GM23248 (cell line): ENCODE measurements around the gene SIGLEC5. TPM values are rescaled to one million over a fixed set of nuclear protein-coding genes. Genes with fewer than 3 reads are reported as not detected.

Source experiments
- DNase-seq: peaks from one replicate; pipeline ENCODE4 v3.0.0-alpha.2; 2015
- H2AFZ ChIP-seq: fragments of 200-600 bp; sonication (generic); 2 replicates; pipeline ENCODE4 v1.6.1; 2016; ENCODE audit warnings: antibody characterized with exemption
- H3F3A ChIP-seq: fragments of 200-600 bp; sonication (generic); 2 replicates; pipeline ENCODE4 v1.6.1; 2016; ENCODE audit warnings: mild to moderate bottlenecking, antibody characterized with exemption, mixed run types; ENCODE audit not compliant: insufficient read depth
- H3K27ac ChIP-seq: fragments of 200-600 bp; sonication (generic); 2 replicates; pipeline ENCODE4 v1.5.1; 2016; ENCODE audit warnings: mild to moderate bottlenecking
- H3K27me3 ChIP-seq: fragments of 200-600 bp; sonication (generic); replicated peaks from 2 replicates; pipeline ENCODE4 v1.6.1; 2016; ENCODE audit warnings: mild to moderate bottlenecking; ENCODE audit not compliant: insufficient read depth
- H3K36me3 ChIP-seq: fragments of 200-600 bp; sonication (generic); 2 replicates; pipeline ENCODE4 v1.6.1; 2016; ENCODE audit warnings: low read depth, mild to moderate bottlenecking
- H3K4me1 ChIP-seq: fragments of 200-600 bp; sonication (generic); 2 replicates; pipeline ENCODE4 v1.6.1; 2016; ENCODE audit warnings: mild to moderate bottlenecking; ENCODE audit not compliant: insufficient read depth
- H3K4me2 ChIP-seq: fragments of 200-600 bp; sonication (generic); one replicate; pipeline ENCODE4 v1.6.1; 2016; ENCODE audit warnings: mild to moderate bottlenecking; ENCODE audit not compliant: unreplicated experiment
- H3K4me3 ChIP-seq: fragments of 200-600 bp; sonication (generic); 2 replicates; pipeline ENCODE4 v1.5.1; 2016; ENCODE audit warnings: mild to moderate bottlenecking
- H3K79me2 ChIP-seq: fragments of 200-600 bp; sonication (generic); 2 replicates; pipeline ENCODE4 v1.6.1; 2016; ENCODE audit warnings: mild to moderate bottlenecking; ENCODE audit not compliant: insufficient read depth
- H3K9ac ChIP-seq: fragments of 200-600 bp; sonication (generic); 2 replicates; pipeline ENCODE4 v1.6.1; 2016; ENCODE audit warnings: mild to moderate bottlenecking
- H3K9me2 ChIP-seq: fragments of 200-600 bp; sonication (generic); 2 replicates; pipeline ENCODE4 v1.6.1; 2016; ENCODE audit warnings: mixed run types, mild to moderate bottlenecking, moderate library complexity; ENCODE audit not compliant: insufficient read depth
- H3K9me3 ChIP-seq: fragments of 200-600 bp; sonication (generic); one replicate; pipeline ENCODE4 v1.6.1; 2017; ENCODE audit warnings: low read depth
- H4K20me1 ChIP-seq: fragments of 200-600 bp; sonication (generic); 2 replicates; pipeline ENCODE4 v1.6.0; 2016; ENCODE audit not compliant: insufficient read depth
- EZH2 ChIP-seq: fragments of 200-600 bp; sonication (generic); IDR thresholded peaks from 2 replicates; pipeline ENCODE4 v1.6.1; 2018; ENCODE audit warnings: antibody characterized with exemption, mild to moderate bottlenecking; ENCODE audit not compliant: insufficient read depth, poor library complexity, severe bottlenecking
- EZH2phosphoT487 ChIP-seq: fragments of 200-600 bp; sonication (generic); IDR thresholded peaks from 2 replicates; pipeline ENCODE4 v1.6.1; 2018; ENCODE audit warnings: antibody characterized with exemption, moderate library complexity, mild to moderate bottlenecking, low read depth; ENCODE audit not compliant: insufficient read depth
- WGBS, 2 experiments: methylation state at CpG; one replicate each; pipeline ENCODE4 v1.1.6; 2015 to 2017; ENCODE audit warnings: low lambda C conversion rate in 2 of 2, low coverage in 1 of 2; ENCODE audit errors: missing lambda C conversion rate in 2 of 2; 5-methylcytosine and 5-hydroxymethylcytosine counted together
- in situ Hi-C: fragments of 300-500 bp; cut with MboI; formaldehyde crosslinking; loops from 2 replicates; pipeline ENCODE4 v1.15.0; 2020
- polyA plus RNA-seq: library from polyadenylated mRNA; unstranded; fragments of >200 nt; fragmentation: Nextera tagmentation; extraction: Ambion mirVana; gene quantifications from 2 replicates; pipeline ENCODE4 v1.2.1, GENCODE V29; 2016
- total RNA-seq: library from RNA; depleted of rRNA; stranded (reverse); fragments of >200 nt; shearing (Covaris generic); gene quantifications from 2 replicates; pipeline ENCODE4 v1.2.3, GENCODE V29; 2014

SIGLEC5 gene
- total and polyA plus RNA-seq, 2 experiments from 2014 or later: not detected

DNA sequence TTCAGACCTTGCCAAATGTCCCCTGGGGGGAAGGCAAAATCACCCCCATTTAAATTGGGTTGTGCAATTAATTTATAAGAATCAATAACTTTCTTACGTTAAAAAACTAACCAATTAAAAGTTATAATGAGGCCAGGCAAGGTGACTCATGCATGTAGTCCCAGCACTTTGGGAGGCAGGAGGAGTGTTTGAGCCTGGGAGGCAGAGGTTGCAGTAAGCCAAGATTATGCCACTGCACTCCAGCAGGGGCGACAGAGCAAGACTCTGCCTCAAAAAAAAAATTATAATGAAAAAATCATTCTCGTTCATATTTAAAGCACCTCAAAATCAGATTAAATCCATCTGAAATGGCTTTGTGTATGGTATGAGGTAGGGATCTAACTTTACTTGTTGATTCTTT is 34.8 kb upstream of the SIGLEC5 start:
- 2% methylated on average over 3 of the region's 3 CpGs for WGBS, 2 experiments
- H3K9me2 ChIP-seq: no peaks in the 10 kb centered on the region
- H3K27ac ChIP-seq: no peak overlapping the region
- in situ Hi-C loops: no loop called here
- H3K4me2 ChIP-seq: no peak overlapping the region
- H3K9ac ChIP-seq: no peak overlapping the region
- peaks cover 8% of the 10 kb centered on the region; the same call in 1 of the 2 replicates for H3K27me3 ChIP-seq
- H2AFZ ChIP-seq: no peak overlapping the region
- H3K4me3 ChIP-seq: no peak overlapping the region
- TF ChIP-seq EZH2: no peak
- TF ChIP-seq EZH2phosphoT487: no peak
- H3K36me3 ChIP-seq: no peaks in the 10 kb centered on the region
- H3K79me2 ChIP-seq: no peaks in the 10 kb centered on the region
- no peaks in the 10 kb centered on the region for H3K9me3 ChIP-seq
- no peaks in the 10 kb centered on the region for H4K20me1 ChIP-seq
- peak; percentile 61 for DNase-seq
- no peaks in the 10 kb centered on the region for H3K4me1 ChIP-seq
- H3F3A ChIP-seq: peaks cover 15% of the 10 kb centered on the region; the same call in 1 of the 2 replicates

DNA sequence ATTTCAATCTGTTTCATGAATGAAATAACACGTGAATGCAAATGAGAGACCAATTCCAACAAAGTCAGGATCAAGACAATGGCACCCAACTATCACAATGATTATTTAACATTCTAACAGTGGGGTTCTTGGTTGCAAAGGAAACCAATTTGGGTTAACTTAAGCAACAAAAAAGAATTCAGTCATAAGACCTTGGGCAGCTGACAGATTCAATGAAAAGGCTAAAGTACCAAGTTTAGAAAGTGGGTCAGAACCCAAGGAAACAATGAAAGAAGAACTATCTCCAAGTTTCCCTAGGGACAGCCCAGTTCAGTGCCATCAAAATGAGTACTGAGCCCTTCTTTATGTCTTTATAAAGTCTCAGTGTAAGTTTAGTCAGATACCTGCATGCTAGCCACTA is 33.9 kb upstream of the SIGLEC5 start:
- Histone ChIP-seq H3K9me3 (no peaks in the 10 kb centered on the region), H3K36me3 (no peaks in the 10 kb centered on the region), H3K4me3 (no peak overlapping the region), H3K27me3 (peaks cover 8% of the 10 kb centered on the region; the same call in 1 of the 2 replicates), H3K4me1 (no peaks in the 10 kb centered on the region), H3K4me2 (no peak overlapping the region), H3K9me2 (no peaks in the 10 kb centered on the region), H3F3A (peaks cover 6% of the 10 kb centered on the region; the same call in 1 of the 2 replicates), H3K79me2 (no peaks in the 10 kb centered on the region), H2AFZ (no peak overlapping the region), H4K20me1 (no peaks in the 10 kb centered on the region), H3K27ac (no peak overlapping the region), H3K9ac (no peak overlapping the region)
- TF ChIP-seq EZH2phosphoT487 (no peak), EZH2 (no peak)
- no peak for DNase-seq
- WGBS, 2 experiments: 0 to 2% methylated on average over 1 of the region's 1 CpG
- in situ Hi-C loops: no loop called here

DNA sequence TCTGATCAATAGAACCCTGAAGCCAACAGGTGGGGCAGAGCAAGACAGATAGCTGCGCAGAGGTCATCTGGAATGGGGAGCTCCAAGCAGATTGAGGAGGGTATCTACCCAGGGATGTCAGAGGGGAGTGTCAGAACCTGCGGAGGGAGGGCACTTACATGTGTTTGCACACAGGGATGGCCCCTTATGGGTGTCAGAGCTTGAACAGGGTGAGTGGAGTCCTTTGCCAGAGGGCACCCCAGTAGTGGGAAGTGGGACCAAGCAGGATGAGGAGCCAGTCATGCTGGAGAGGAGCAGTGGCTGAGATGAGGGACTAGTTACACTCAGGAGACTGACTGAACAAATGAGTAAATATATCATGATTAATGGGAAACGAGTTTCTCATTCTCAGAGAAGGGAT is 33.4 kb upstream of the SIGLEC5 start:
- WGBS, 2 experiments: 22 to 35% methylated on average over 3 of the region's 3 CpGs
- in situ Hi-C loops: no loop called here
- Histone ChIP-seq H3K79me2 (no peaks in the 10 kb centered on the region), H3F3A (peaks cover 2% of the 10 kb centered on the region; the same call in 1 of the 2 replicates), H3K27me3 (peaks cover 8% of the 10 kb centered on the region; the same call in 1 of the 2 replicates), H3K9me3 (no peaks in the 10 kb centered on the region), H3K36me3 (no peaks in the 10 kb centered on the region), H4K20me1 (no peaks in the 10 kb centered on the region), H3K4me2 (no peak overlapping the region), H3K9me2 (no peaks in the 10 kb centered on the region), H3K27ac (no peak overlapping the region), H3K4me1 (no peaks in the 10 kb centered on the region), H3K4me3 (no peak overlapping the region), H3K9ac (no peak overlapping the region), H2AFZ (no peak overlapping the region)
- DNase-seq: no peak
- TF ChIP-seq EZH2 (no peak), EZH2phosphoT487 (no peak)

DNA sequence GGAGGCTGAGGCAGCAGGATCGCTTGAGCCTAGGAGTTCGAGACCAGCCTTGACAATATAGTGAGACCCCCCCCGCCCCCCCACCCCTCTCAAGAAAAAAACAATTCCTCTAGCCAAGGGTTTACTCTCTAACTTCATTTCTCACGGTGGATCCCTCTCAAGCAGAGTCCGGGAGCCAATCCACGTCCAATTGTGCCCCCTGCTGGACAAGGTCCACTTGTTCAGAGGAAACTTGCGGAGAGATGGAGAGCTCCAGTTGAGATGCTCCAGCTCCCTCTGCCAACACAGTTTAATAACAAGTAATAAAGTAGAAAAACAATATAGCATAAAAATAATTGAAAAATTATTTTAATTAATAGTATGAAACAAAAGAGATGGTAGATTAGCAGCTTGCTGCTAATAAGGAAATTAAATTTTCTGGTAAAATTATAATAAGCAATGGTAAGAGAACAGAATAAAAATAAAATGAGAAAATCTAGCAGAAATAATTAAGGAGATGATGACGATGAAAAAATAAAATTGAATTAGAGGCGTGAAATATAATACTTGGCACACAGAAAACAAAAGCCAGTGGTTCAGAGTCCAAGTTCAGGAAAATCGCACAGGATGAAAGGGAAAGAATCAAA is 30.9 kb upstream of the SIGLEC5 start:
- H3K4me3 ChIP-seq: no peak overlapping the region
- peaks cover 8% of the 10 kb centered on the region; the same call in 1 of the 2 replicates for H3K27me3 ChIP-seq
- no peak overlapping the region for H2AFZ ChIP-seq
- H3K9me2 ChIP-seq: no peaks in the 10 kb centered on the region
- H4K20me1 ChIP-seq: no peaks in the 10 kb centered on the region
- no peak for TF ChIP-seq EZH2
- TF ChIP-seq EZH2phosphoT487: no peak
- in situ Hi-C loops: no loop called here
- WGBS, 2 experiments: 13% methylated on average over 9 to 10 of the region's 10 CpGs
- H3K9me3 ChIP-seq: no peaks in the 10 kb centered on the region
- peak; percentile 90 for DNase-seq
- no peak overlapping the region for H3K4me2 ChIP-seq
- H3K36me3 ChIP-seq: no peaks in the 10 kb centered on the region
- no peaks in the 10 kb centered on the region for H3K4me1 ChIP-seq
- H3F3A ChIP-seq: no peaks in the 10 kb centered on the region
- no peaks in the 10 kb centered on the region for H3K79me2 ChIP-seq
- no peak overlapping the region for H3K9ac ChIP-seq
- H3K27ac ChIP-seq: no peak overlapping the region
